ENCODE results near the gene ADAMTS13. TPM values are rescaled to one million over a fixed set of nuclear protein-coding genes. Genes with fewer than 3 reads are reported as not detected.

The ADAMTS13 gene
- total and polyA plus RNA-seq, 9 of the 15 experiments (the other 6 are each of a cell fraction or from before 2014, with no cell fraction given) = 0.03 to 0.20 (median 0.04) TPM; not detected in 4

DNA sequence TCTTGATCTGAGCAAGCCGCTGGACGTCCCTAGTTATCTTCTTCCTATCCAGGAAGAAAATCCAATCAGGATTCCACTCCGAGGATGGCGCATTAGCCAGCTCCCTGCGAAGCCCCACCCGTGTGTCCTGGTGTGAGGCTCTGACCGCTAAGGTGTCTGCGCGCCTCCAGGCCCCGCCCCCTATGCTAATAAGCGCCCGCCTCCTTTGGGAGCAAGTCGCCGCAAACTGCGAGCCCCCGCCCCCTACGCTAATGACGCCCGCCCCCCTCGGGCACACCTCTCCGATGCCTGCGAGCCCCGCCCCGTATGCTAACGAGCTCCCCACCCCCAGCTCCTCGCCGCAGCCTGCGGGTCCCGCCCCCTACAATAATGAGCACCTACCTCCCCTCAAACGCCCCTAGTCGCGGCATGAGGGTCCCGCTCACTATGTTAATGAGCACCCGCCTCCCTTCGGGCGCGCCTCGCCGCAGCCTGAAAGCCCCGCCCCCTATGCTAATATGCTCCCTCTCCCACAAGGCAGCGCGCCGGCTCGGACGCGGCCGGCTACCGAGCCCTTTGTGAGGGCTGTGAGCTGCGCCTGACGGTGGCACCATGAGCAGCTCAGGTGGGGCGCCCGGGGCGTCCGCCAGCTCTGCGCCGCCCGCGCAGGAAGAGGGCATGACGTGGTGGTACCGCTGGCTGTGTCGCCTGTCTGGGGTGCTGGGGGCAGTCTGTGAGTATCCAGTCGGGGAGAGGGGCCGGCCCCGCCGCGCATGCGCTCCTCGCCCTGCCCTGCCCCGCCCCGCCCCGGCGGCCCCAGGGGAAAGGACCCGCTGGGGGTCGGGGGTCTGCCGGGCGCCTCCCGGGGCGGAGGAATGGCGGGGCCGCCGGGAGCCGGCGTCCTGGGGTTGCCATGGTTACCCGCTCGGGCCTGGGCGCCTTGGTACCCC is 37.6 kb downstream of the ADAMTS13 start, which contains the start of gene CACFD1 (continued):
- TF ChIP-seq, protein P1, sequence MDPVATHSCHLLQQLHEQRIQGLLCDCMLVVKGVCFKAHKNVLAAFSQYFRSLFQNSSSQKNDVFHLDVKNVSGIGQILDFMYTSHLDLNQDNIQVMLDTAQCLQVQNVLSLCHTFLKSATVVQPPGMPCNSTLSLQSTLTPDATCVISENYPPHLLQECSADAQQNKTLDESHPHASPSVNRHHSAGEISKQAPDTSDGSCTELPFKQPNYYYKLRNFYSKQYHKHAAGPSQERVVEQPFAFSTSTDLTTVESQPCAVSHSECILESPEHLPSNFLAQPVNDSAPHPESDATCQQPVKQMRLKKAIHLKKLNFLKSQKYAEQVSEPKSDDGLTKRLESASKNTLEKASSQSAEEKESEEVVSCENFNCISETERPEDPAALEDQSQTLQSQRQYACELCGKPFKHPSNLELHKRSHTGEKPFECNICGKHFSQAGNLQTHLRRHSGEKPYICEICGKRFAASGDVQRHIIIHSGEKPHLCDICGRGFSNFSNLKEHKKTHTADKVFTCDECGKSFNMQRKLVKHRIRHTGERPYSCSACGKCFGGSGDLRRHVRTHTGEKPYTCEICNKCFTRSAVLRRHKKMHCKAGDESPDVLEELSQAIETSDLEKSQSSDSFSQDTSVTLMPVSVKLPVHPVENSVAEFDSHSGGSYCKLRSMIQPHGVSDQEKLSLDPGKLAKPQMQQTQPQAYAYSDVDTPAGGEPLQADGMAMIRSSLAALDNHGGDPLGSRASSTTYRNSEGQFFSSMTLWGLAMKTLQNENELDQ (CRISPR knock-in tag; IDR thresholded peaks at IDR 0.05; ENCODE audit: borderline replicate concordance) = no peak
- TF ChIP-seq RBBP5 (IDR thresholded peaks at IDR 0.05; ENCODE audit: borderline replicate concordance, insufficient read depth, low read length, poor library complexity, severe bottlenecking) = no peak
- no peak for TF ChIP-seq BDP1 (IDR thresholded peaks at IDR 0.05; ENCODE audit: insufficient read depth, insufficient read length)
- peak; percentile 58; the same call in 1 of the 2 replicates for TF ChIP-seq ZBTB17 (CRISPR knock-in tag; IDR thresholded peaks at IDR 0.05)
- peak; percentile 50; the same call in 1 of the 2 replicates for TF ChIP-seq SMAD4 (CRISPR knock-in tag; conservative IDR thresholded peaks at IDR 0.05)
- no peak for TF ChIP-seq CC2D1A (IDR thresholded peaks at IDR 0.05)
- peak; percentile 44 for TF ChIP-seq NFIC (IDR thresholded peaks at IDR 0.05)
- no peak for TF ChIP-seq ESRRB (CRISPR knock-in tag; IDR thresholded peaks at IDR 0.05; ENCODE audit: borderline replicate concordance)
- peak; percentile 97 for TF ChIP-seq HNRNPLL (IDR thresholded peaks at IDR 0.05; ENCODE audit: low read depth, low read length, poor library complexity, severe bottlenecking)
- TF ChIP-seq MAZ (CRISPR knock-in tag; conservative IDR thresholded peaks at IDR 0.05 in 1 of 2, IDR thresholded peaks at IDR 0.05 in 1 of 2) = peak in 1 of 2 experiments; percentile 76; a peak in 2 of 4 replicates
- TF ChIP-seq CXXC5 (CRISPR knock-in tag; IDR thresholded peaks at IDR 0.05) = peak; percentile 73
- TF ChIP-seq RBFOX2 (IDR thresholded peaks at IDR 0.05; ENCODE audit: low read depth, low read length) = peak; percentile 65
- TF ChIP-seq HDAC8 (tag; IDR thresholded peaks at IDR 0.05) = no peak
- TF ChIP-seq ZNF239 (CRISPR knock-in tag; IDR thresholded peaks at IDR 0.05) = no peak
- no peak for TF ChIP-seq FOXM1 (IDR thresholded peaks at IDR 0.05; ENCODE audit: low read depth)
- TF ChIP-seq FOXM1 (CRISPR knock-in tag; IDR thresholded peaks at IDR 0.05; ENCODE audit: low read depth) = no peak
- TF ChIP-seq, protein P2, sequence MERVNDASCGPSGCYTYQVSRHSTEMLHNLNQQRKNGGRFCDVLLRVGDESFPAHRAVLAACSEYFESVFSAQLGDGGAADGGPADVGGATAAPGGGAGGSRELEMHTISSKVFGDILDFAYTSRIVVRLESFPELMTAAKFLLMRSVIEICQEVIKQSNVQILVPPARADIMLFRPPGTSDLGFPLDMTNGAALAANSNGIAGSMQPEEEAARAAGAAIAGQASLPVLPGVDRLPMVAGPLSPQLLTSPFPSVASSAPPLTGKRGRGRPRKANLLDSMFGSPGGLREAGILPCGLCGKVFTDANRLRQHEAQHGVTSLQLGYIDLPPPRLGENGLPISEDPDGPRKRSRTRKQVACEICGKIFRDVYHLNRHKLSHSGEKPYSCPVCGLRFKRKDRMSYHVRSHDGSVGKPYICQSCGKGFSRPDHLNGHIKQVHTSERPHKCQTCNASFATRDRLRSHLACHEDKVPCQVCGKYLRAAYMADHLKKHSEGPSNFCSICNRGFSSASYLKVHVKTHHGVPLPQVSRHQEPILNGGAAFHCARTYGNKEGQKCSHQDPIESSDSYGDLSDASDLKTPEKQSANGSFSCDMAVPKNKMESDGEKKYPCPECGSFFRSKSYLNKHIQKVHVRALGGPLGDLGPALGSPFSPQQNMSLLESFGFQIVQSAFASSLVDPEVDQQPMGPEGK (CRISPR knock-in tag; IDR thresholded peaks at IDR 0.05; ENCODE audit: borderline replicate concordance) = no peak
- TF ChIP-seq NR3C1 (CRISPR knock-in tag; IDR thresholded peaks at IDR 0.05) = no peak
- TF ChIP-seq, protein P3, sequence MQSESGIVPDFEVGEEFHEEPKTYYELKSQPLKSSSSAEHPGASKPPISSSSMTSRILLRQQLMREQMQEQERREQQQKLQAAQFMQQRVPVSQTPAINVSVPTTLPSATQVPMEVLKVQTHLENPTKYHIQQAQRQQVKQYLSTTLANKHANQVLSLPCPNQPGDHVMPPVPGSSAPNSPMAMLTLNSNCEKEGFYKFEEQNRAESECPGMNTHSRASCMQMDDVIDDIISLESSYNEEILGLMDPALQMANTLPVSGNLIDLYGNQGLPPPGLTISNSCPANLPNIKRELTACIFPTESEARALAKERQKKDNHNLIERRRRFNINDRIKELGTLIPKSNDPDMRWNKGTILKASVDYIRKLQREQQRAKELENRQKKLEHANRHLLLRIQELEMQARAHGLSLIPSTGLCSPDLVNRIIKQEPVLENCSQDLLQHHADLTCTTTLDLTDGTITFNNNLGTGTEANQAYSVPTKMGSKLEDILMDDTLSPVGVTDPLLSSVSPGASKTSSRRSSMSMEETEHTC (IDR thresholded peaks at IDR 0.05) = no peak
- TF ChIP-seq NCOA1 (IDR thresholded peaks at IDR 0.05; ENCODE audit: low read depth) = no peak
- 0 out of 2 replicates have a peak, but pooled peaks have one; percentile 21 for TF ChIP-seq ZNF316 (IDR thresholded peaks at IDR 0.05)
- no peak for TF ChIP-seq RBM15 (IDR thresholded peaks at IDR 0.05; ENCODE audit: insufficient read depth, low read length)
